SK-N-SH (cell line): ENCODE results near the gene LPP. TPM values are rescaled to one million over a fixed set of nuclear protein-coding genes. Genes with fewer than 3 reads are reported as not detected.
A peak's percentile ranks its signal among the peaks of the same experiment; 100 is the strongest.

Source experiments
- CTCF ChIA-PET: fragments of 300-600, 350-600 bp; formaldehyde crosslinking; extraction: SDS; loops from one replicate; lab custom pipeline; 2021; lab: Yijun Ruan, JAX
- POLR2A ChIA-PET: fragments of 350-600 bp; sonication (Branson Sonifier 250); formaldehyde crosslinking; extraction: SDS; loops from one replicate; lab custom pipeline; 2020; ENCODE audit warnings: antibody characterized with exemption, inconsistent platforms; lab: Yijun Ruan, JAX
- DNase-seq: peaks from one replicate; pipeline ENCODE4 v3.0.0; 2012
- H2AFZ ChIP-seq: fragments of 200-600 bp; sonication (generic); 2 replicates; pipeline ENCODE4 v1.8.1; 2016; ENCODE audit warnings: antibody characterized with exemption, mild to moderate bottlenecking, low read depth
- H3F3A ChIP-seq: fragments of 200-600 bp; sonication (generic); replicated peaks from 2 replicates; pipeline ENCODE3; 2016; ENCODE audit warnings: antibody characterized with exemption, mild to moderate bottlenecking; ENCODE audit not compliant: insufficient read depth
- H3K27ac ChIP-seq, 2 experiments: fragments of 200-500 bp in 1 of 2; fragments of 200-600 bp in 1 of 2; sonication (Bioruptor generic) in 1 of 2; sonication (generic), shearing (Covaris generic) in 1 of 2; 2 replicates each; pipeline versions ENCODE4 v1.5.1 to v1.6.1; 2014 to 2016; ENCODE audit warnings: low read depth in 2 of 2, inconsistent platforms in 1 of 2, low read length in 1 of 2, mild to moderate bottlenecking in 1 of 2, mixed read lengths in 1 of 2
- H3K27me3 ChIP-seq: fragments of 200-600 bp; sonication (generic), shearing (Covaris generic); 2 replicates; pipeline ENCODE4 v1.6.1; 2016; ENCODE audit warnings: mixed run types; ENCODE audit not compliant: insufficient read depth
- H3K36me3 ChIP-seq, 2 experiments: fragments of 200-500 bp in 1 of 2; fragments of 200-600 bp in 1 of 2; sonication (Bioruptor generic) in 1 of 2; sonication (generic) in 1 of 2; replicated peaks in 1 of 2; 2 replicates each; pipeline versions ENCODE3 to v1.5.1; 2014 to 2016; ENCODE audit warnings: low read length in 1 of 2, mild to moderate bottlenecking in 1 of 2; ENCODE audit not compliant: insufficient read depth in 2 of 2, control insufficient read depth in 1 of 2
- H3K4me1 ChIP-seq, 2 experiments: fragments of 200-500 bp in 1 of 2; fragments of 200-600 bp in 1 of 2; sonication (Bioruptor generic) in 1 of 2; sonication (generic), shearing (Covaris generic) in 1 of 2; 2 replicates each; pipeline versions ENCODE4 v1.5.1 to v1.6.1; 2014 to 2016; ENCODE audit warnings: low read depth in 1 of 2, low read length in 1 of 2, mixed run types in 1 of 2; ENCODE audit not compliant: insufficient read depth in 2 of 2, control insufficient read depth in 1 of 2
- H3K4me2 ChIP-seq: fragments of 200-600 bp; sonication (generic), shearing (Covaris generic); 2 replicates; pipeline ENCODE4 v1.6.1; 2017; ENCODE audit warnings: mixed run types
- H3K4me3 ChIP-seq, 2 experiments: fragments of 200-500 bp in 1 of 2; fragments of 200-600 bp in 1 of 2; sonication (Bioruptor generic) in 1 of 2; sonication (generic), shearing (Covaris generic) in 1 of 2; 2 replicates each; pipeline versions ENCODE4 v1.5.1 to v1.8.1; 2014 to 2016; ENCODE audit warnings: low read depth in 2 of 2, inconsistent platforms in 1 of 2, low read length in 1 of 2, mild to moderate bottlenecking in 1 of 2, mixed read lengths in 1 of 2, moderate library complexity in 1 of 2
- H3K79me2 ChIP-seq: fragments of 200-600 bp; sonication (generic); 2 replicates; pipeline ENCODE4 v1.8.1; 2017; ENCODE audit warnings: mild to moderate bottlenecking; ENCODE audit not compliant: insufficient read depth
- H3K9ac ChIP-seq: fragments of 200-600 bp; sonication (generic); 2 replicates; pipeline ENCODE4 v1.6.1; 2017; ENCODE audit warnings: mixed run types
- H3K9me2 ChIP-seq: fragments of 200-600 bp; sonication (generic); 2 replicates; pipeline ENCODE4 v1.6.1; 2017; ENCODE audit warnings: mixed run types
- H3K9me3 ChIP-seq: fragments of 200-600 bp; sonication (generic); 2 replicates; pipeline ENCODE4 v1.6.1; 2017; ENCODE audit warnings: mixed run types, mild to moderate bottlenecking, moderate library complexity
- H4K20me1 ChIP-seq: fragments of 200-600 bp; sonication (generic); 2 replicates; pipeline ENCODE4 v1.6.1; 2017; ENCODE audit warnings: mild to moderate bottlenecking, mixed run types; ENCODE audit not compliant: insufficient read depth
- CHD2 ChIP-seq: fragments of 150-350 bp; IDR thresholded peaks from 2 replicates; pipeline ENCODE4 v1.6.1; 2018; ENCODE audit warnings: low read length; ENCODE audit not compliant: partially characterized antibody
- GABPA ChIP-seq: IDR thresholded peaks from 2 replicates; pipeline ENCODE4 v1.4.0; 2012; ENCODE audit warnings: low read depth, mild to moderate bottlenecking
- NFIC ChIP-seq: IDR thresholded peaks from 2 replicates; pipeline ENCODE4 v1.4.0; 2012; ENCODE audit warnings: borderline replicate concordance
- POLR2AphosphoS5 ChIP-seq: IDR thresholded peaks from 2 replicates; pipeline ENCODE4 v1.6.1; 2012; ENCODE audit warnings: low read depth, low read length
- RCOR1 ChIP-seq: fragments of 150-350 bp; IDR thresholded peaks from 2 replicates; pipeline ENCODE4 v1.6.1; 2017; ENCODE audit warnings: antibody characterized with exemption, low read length
- RFX5 ChIP-seq: IDR thresholded peaks from 2 replicates; pipeline ENCODE4 v1.6.1; 2012; ENCODE audit warnings: mild to moderate bottlenecking, improper control_type of control experiment, low read length
- RXRA ChIP-seq: IDR thresholded peaks from 2 replicates; pipeline ENCODE4 v1.4.0; 2012; ENCODE audit warnings: low read depth, mild to moderate bottlenecking, borderline replicate concordance
- TAF1 ChIP-seq: IDR thresholded peaks from 2 replicates; pipeline ENCODE4 v1.6.1; 2012; ENCODE audit warnings: low read depth, mild to moderate bottlenecking, low read length, moderate library complexity, borderline replicate concordance
- TCF12 ChIP-seq: IDR thresholded peaks from 2 replicates; pipeline ENCODE4 v1.4.0; 2012
- WGBS: methylation state at CpG from one replicate; pipeline ENCODE4 v1.1.6; 2017; ENCODE audit warnings: low lambda C conversion rate; 5-methylcytosine and 5-hydroxymethylcytosine counted together
- polyA plus RNA-seq, 3 experiments: library from polyadenylated mRNA; depleted of rRNA; stranded (reverse); fragments of >200 nt; gene quantifications; 2 replicates each; pipeline ENCODE4 v1.2.3, GENCODE V29; 2012
- TF ChIP-seq, protein P1 (sequence below): IDR thresholded peaks from 2 replicates; pipeline ENCODE4 v1.4.0; 2012; ENCODE audit warnings: low read depth, borderline replicate concordance
- TF ChIP-seq, protein P2 (sequence below): IDR thresholded peaks from 2 replicates; pipeline ENCODE4 v1.6.1; 2012; ENCODE audit warnings: mild to moderate bottlenecking, low read depth, low read length, moderate library complexity
- TF ChIP-seq, protein P3 (sequence below): IDR thresholded peaks from 2 replicates; pipeline ENCODE4; 2012

The LPP gene
- polyA plus RNA-seq, 1 of the 3 experiments (the other 2 are of a cell fraction), result 6.6 TPM

DNA sequence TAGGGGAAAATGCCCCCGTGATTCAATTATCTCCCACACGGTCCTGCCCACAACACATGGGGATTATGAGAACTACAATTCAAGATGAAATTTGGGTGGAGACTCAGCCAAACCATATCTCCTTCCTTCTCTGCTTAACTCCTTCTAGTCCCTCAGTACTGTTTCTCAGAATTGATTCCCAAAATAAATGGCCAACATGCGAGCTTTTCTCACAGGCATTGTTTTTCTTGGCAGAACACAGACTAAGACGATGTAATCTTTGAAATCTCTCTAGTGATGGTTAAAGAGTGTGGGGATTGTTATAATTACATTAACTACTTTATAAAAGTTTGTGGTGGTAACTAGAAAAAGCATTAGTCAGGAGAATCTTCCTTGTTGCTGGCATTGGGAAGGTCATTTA is 366.5 kb downstream of the LPP start:
- H3K9me3 ChIP-seq, result no peaks in the 10 kb centered on the region
- peak overlapping the region; percentile 29; the same call in 1 of the 2 replicates for H3K4me2 ChIP-seq
- H3K27ac ChIP-seq, result peak overlapping the region in 1 of 2 experiments; percentile 40; a peak in 1 of 4 replicates
- H3K4me3 ChIP-seq, result no peak overlapping the region
- DNase-seq, result no peak
- no peak overlapping the region for H3K9ac ChIP-seq
- CTCF ChIA-PET, result no interaction called here
- POLR2A ChIA-PET, result no interaction called here
- H3F3A ChIP-seq, result peaks cover 4% of the 10 kb centered on the region
- peaks cover 38% of the 10 kb centered on the region for H3K79me2 ChIP-seq
- H3K4me1 ChIP-seq, result peaks cover 0 to 13% of the 10 kb centered on the region in 2 experiments; a peak in 1 of 4 replicates
- H3K36me3 ChIP-seq, result peaks cover 0 to 7% of the 10 kb centered on the region in 2 experiments
- no peaks in the 10 kb centered on the region for H3K27me3 ChIP-seq
- TF ChIP-seq NFIC, result peak; percentile 30; the same call in 1 of the 2 replicates
- no peak for TF ChIP-seq GABPA
- no peaks in the 10 kb centered on the region for H4K20me1 ChIP-seq
- H3K9me2 ChIP-seq, result no peaks in the 10 kb centered on the region
- WGBS, result 25% methylated on average over 4 of the region's 4 CpGs
- H2AFZ ChIP-seq, result no peak overlapping the region

DNA sequence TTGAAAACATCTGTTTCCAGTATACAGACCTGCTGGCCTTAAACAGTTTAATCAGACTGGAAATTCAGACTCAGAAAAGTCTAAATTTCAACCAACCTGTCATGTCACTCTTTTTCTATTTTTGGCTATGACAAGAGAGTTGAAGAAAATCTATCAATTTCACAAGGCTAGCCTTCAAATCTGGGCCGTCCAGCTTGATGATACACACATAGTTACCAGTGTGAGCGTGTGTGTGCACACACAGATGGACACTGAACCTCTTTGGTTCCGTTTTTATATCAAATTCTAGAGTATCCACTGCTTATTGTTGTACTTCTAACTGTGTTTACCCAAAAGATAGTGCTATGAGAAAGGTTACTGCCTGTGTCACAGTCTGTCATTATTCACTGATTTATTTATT is 368.2 kb downstream of the LPP start:
- H3K9me3 ChIP-seq, result no peaks in the 10 kb centered on the region
- peaks cover 0 to 13% of the 10 kb centered on the region in 2 experiments; a peak in 1 of 4 replicates for H3K4me1 ChIP-seq
- peaks cover 31% of the 10 kb centered on the region for H3K79me2 ChIP-seq
- peaks cover 4% of the 10 kb centered on the region for H3F3A ChIP-seq
- no peaks in the 10 kb centered on the region for H4K20me1 ChIP-seq
- no peak overlapping the region for H3K9ac ChIP-seq
- no peak overlapping the region for H3K4me3 ChIP-seq
- WGBS, result 86% methylated on average over 3 of the region's 3 CpGs
- ChIA-PET POLR2A (no interaction called here), CTCF (no interaction called here)
- peaks cover 0 to 13% of the 10 kb centered on the region in 2 experiments for H3K36me3 ChIP-seq
- TF ChIP-seq, protein P1, sequence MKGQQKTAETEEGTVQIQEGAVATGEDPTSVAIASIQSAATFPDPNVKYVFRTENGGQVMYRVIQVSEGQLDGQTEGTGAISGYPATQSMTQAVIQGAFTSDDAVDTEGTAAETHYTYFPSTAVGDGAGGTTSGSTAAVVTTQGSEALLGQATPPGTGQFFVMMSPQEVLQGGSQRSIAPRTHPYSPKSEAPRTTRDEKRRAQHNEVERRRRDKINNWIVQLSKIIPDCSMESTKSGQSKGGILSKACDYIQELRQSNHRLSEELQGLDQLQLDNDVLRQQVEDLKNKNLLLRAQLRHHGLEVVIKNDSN, result no peak
- TF ChIP-seq, protein P2, sequence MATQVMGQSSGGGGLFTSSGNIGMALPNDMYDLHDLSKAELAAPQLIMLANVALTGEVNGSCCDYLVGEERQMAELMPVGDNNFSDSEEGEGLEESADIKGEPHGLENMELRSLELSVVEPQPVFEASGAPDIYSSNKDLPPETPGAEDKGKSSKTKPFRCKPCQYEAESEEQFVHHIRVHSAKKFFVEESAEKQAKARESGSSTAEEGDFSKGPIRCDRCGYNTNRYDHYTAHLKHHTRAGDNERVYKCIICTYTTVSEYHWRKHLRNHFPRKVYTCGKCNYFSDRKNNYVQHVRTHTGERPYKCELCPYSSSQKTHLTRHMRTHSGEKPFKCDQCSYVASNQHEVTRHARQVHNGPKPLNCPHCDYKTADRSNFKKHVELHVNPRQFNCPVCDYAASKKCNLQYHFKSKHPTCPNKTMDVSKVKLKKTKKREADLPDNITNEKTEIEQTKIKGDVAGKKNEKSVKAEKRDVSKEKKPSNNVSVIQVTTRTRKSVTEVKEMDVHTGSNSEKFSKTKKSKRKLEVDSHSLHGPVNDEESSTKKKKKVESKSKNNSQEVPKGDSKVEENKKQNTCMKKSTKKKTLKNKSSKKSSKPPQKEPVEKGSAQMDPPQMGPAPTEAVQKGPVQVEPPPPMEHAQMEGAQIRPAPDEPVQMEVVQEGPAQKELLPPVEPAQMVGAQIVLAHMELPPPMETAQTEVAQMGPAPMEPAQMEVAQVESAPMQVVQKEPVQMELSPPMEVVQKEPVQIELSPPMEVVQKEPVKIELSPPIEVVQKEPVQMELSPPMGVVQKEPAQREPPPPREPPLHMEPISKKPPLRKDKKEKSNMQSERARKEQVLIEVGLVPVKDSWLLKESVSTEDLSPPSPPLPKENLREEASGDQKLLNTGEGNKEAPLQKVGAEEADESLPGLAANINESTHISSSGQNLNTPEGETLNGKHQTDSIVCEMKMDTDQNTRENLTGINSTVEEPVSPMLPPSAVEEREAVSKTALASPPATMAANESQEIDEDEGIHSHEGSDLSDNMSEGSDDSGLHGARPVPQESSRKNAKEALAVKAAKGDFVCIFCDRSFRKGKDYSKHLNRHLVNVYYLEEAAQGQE, result no peak
- TF ChIP-seq TCF12, result no peak
- TF ChIP-seq, protein P3, sequence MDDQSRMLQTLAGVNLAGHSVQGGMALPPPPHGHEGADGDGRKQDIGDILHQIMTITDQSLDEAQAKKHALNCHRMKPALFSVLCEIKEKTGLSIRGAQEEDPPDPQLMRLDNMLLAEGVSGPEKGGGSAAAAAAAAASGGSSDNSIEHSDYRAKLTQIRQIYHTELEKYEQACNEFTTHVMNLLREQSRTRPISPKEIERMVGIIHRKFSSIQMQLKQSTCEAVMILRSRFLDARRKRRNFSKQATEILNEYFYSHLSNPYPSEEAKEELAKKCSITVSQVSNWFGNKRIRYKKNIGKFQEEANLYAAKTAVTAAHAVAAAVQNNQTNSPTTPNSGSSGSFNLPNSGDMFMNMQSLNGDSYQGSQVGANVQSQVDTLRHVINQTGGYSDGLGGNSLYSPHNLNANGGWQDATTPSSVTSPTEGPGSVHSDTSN, result no peak
- no peak for TF ChIP-seq POLR2AphosphoS5
- no peak for TF ChIP-seq CHD2
- no peak for TF ChIP-seq RXRA
- no peak for TF ChIP-seq TAF1
- no peak for TF ChIP-seq RCOR1
- no peak for TF ChIP-seq RFX5
- H2AFZ ChIP-seq, result no peak overlapping the region
- H3K27me3 ChIP-seq, result no peaks in the 10 kb centered on the region
- no peak for DNase-seq
- H3K27ac ChIP-seq, result no peak overlapping the region
- H3K4me2 ChIP-seq, result no peak overlapping the region
- H3K9me2 ChIP-seq, result no peaks in the 10 kb centered on the region
